SK-MEL-5 (cell line): ENCODE data around the gene BTF3L4. TPM values are rescaled to one million over a fixed set of nuclear protein-coding genes. Genes with fewer than 3 reads are reported as not detected.
A peak's percentile ranks its signal among the peaks of the same experiment; 100 is the strongest.

Source experiments
- DNase-seq: peaks from one replicate; pipeline ENCODE4 v3.0.0-alpha.2; 2016; ENCODE audit warnings: low read depth, low spot score
- in situ Hi-C: cut with HindIII; loops from 2 replicates; pipeline ENCODE4 v1.10.0; 2016; ENCODE audit warnings: low sequenced_read_pairs, high pct_unique_total_duplicates, low pct_unique_long_range_greater_than_20kb
- total RNA-seq: library from RNA; depleted of rRNA; stranded (reverse); fragments of >200 nt; shearing (Covaris generic); gene quantifications from 2 replicates; pipeline ENCODE4 v1.2.3, GENCODE V29; 2014; rRNA removed

BTF3L4 gene
- total RNA-seq, 1 experiment from 2014 or later: 48.5 TPM

DNA sequence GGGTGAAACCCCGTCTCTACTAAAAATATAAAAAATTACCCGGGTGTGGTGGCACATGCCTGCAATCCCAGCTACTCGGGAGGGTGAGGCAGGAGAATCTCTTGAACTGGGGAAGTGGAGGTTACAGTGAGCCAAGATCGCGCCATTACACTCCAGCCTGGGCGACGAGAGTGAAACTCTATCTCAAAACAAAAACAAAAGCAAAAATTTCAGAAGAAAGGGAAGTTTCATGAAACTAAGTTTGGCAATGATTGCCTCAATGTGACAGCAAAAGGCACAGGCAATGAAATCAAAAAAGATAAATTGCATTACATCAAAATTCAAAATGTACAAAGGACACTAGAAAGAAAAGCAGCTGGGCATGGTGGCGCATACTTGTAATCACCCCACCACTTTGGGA lies 40.1 kb downstream of the BTF3L4 start:
- in situ Hi-C loops: no loop called here
- DNase-seq: no peak

DNA sequence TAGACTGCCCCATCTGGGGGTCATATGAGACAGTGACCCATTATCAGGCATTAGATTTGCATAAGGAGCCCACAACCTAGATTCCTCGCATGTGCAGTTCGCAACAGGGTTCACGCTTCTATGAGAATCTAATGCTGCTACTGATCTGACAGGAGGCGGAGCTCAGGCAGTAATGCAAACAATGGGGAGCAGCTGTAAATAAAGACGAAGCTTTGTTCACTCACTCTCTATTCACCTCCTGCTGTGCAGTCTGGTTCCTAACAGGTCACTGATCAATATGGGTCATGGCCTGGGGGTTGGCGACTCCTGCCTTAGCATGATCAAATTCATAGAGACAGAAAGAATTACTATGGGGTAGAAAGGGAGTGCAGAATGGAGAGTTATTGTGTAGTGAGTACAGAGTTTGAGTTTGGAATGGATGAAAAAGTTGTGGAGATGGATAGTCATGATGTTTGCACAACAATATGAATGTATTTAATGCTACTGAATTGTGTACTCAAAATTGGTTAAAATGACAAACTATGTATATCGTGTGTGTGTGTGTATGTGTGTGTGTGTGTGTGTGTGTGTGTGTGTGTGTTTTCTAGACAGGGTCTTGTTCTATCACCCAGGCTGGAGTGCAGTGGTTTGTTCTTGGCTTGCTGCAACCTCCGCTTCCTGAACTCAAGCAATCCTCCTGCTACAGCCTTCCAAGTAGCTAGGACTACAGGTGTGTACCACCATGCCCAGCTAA lies 42.2 kb downstream of the BTF3L4 start:
- no peak for DNase-seq
- in situ Hi-C loops: no loop called here

DNA sequence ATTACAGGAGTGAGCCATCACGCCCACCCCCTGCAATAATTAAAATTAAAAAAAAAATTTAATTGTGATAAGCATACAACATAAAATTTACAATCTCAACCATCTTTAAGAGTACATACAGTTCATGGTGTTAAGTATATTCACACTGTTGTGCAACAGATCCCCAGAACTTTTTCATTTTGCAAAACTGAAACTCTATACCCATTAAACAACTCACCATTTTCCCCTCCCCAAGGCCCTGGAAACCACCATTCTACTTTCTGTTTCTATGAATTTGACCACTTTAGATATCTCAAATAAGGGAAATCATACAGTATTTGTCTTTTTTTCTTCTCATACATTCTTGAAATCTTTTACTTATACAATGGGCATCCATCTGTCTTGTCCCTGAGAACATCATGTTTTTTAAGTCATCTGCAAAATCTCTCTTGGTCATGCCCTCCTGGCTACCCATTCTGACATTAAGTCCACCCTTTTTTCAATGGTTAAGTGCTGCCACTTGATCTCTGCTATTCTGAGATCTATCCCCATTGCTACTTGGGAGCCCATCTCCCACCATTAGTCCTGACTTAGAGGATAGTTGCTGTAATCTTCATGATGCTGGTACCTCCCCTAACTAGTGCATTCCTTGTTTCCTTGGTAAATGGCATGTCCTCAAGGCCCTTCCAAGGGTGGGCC lies 46.4 kb downstream of the BTF3L4 start:
- no peak for DNase-seq
- in situ Hi-C loops: no loop called here

DNA sequence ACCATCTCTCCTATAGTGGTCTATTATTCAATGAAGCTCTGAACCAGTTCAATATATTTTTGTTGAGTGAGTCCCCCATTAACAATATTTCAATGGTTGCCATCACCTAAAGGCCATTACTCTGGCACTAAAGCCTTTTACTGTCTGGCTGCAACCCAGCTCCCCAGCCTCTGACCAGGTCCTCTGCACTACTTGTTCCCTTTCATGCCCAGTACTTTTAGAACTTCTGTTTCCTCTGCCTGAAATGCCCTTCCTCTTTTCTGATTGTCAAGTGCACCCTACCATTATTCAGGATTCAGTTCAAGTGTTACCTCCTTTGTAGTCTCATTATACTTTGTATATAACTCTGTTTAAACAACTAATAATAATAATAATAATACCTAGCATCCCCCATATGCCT lies 55.4 kb downstream of the BTF3L4 start:
- in situ Hi-C loops: no loop called here
- no peak for DNase-seq

DNA sequence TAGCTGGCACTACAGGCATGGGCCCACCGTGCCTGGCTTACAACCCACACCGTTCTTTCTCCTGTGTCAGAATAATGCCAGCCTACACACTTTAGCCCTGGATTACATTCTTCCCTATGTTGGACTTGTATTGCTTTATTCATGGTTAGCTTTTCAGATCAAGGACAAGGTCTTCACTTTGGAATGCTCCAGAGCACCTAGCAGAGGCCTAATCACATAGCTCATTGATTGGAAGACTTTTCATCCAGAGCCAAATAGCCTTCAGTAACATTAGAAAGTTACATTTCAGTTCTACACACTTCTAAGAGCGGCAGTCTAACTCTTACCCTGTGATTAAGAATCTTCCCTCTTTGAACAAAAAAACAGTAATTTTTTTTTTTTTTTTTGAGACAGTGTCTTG lies 56.4 kb downstream of the BTF3L4 start:
- in situ Hi-C loops: no loop called here
- DNase-seq: no peak

DNA sequence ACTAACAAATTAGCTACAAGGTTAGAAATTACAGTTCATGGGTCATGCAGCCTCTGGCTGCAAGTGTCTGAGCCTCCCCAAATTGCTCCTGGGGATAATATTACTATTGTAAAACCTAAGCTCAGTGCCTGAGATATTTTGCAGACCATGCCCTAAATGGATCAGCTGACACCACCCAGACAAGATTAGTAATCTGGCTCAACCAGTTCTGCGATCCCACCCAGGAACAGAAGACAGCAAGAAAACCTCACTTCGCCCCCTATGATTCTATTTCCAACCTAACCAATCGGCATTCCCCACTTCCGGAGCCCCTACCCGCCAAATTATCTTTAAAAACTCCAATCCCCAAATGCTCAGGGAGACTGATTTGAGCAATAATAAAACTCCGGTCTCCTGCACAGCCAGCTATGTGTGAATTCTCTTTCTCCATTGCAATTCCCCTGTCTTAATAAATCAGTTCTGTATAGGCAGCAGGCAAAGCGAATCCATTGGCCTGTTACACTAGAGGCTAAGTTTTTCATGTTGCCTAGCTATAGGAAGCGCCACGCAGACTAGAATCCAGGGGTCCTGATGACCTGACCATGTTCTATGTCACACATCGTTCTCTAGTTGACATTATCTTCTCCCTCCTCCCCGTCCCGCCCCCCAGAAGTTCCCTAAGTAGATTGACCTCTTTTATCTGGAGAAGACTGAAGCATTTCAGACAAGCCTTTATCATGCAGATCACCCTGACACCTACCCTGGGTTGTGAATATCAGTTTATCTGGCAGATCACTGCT lies 63.4 kb downstream of the BTF3L4 start:
- no peak for DNase-seq

DNA sequence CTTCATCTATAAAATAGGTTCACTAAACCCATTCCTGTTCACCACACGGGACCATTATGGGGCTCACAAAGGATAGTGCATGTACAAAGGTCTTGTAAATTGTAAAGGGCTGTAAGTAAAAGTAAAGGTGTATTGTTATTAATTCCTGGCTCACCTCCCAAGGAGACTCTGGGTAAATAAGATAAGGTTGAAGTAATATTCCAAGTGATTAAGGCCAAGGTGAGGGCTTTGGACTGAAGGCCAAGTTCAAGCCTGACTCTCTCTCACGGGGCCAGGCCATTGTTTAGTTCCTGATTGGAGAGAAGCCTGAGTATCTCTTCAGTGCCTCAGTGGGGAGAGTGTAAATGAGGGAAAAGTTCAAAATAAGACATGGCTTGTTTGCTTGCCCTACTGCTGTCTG lies 66.3 kb downstream of the BTF3L4 start:
- DNase-seq: no peak
- in situ Hi-C loops: no loop called here

More for the DNA sequence above, 63.4 kb downstream of the BTF3L4 start:
- in situ Hi-C loops: no loop called here

DNA sequence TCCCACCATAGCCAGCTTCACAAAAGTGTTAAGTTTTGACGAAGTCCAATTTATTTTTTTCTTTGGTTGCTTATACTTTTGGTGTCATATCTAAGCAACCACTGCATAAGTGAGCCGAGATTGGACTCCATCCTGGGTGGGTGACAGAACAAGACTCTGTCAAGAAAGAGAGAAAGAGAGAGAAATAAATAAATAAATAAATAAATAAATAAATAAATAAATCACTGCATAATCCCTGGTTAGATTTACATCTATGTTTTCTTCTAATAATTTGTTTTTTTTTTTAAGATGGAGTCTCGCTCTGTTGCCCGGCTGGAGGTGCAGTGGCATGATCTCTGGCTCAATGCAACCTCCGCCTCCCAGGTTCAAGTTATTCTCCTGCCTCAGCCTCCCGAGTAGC lies 67.5 kb downstream of the BTF3L4 start:
- no peak for DNase-seq
- in situ Hi-C loops: no loop called here

DNA sequence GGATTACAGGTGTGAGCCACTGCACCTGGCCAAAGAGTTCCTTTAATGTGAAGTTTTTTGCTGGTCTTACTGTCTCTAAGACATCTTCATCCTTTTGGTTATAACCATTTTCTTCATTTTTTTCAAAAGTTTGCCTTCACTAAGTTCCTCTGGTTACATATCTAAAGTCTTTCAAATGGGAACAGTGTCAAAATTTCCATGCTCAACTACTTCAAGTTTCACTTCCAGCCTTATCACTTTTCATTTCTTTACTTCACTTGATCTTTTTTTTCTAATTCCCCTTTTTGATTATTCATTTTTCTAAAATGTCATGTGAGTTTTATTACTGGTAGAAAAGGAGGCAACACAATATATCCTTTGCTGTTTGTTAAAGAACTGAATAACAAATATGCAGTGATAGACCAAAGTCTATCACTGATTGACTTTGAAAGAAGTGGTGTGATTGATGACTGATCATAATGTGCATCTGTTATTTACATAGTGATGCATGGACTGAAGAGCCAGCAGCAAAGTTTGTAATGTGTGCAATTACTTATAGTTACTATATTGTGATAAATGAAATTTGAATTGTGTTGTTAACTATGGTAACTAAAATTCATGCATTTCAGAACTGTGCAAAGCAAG lies 69.8 kb downstream of the BTF3L4 start:
- no peak for DNase-seq
- in situ Hi-C loops: no loop called here

DNA sequence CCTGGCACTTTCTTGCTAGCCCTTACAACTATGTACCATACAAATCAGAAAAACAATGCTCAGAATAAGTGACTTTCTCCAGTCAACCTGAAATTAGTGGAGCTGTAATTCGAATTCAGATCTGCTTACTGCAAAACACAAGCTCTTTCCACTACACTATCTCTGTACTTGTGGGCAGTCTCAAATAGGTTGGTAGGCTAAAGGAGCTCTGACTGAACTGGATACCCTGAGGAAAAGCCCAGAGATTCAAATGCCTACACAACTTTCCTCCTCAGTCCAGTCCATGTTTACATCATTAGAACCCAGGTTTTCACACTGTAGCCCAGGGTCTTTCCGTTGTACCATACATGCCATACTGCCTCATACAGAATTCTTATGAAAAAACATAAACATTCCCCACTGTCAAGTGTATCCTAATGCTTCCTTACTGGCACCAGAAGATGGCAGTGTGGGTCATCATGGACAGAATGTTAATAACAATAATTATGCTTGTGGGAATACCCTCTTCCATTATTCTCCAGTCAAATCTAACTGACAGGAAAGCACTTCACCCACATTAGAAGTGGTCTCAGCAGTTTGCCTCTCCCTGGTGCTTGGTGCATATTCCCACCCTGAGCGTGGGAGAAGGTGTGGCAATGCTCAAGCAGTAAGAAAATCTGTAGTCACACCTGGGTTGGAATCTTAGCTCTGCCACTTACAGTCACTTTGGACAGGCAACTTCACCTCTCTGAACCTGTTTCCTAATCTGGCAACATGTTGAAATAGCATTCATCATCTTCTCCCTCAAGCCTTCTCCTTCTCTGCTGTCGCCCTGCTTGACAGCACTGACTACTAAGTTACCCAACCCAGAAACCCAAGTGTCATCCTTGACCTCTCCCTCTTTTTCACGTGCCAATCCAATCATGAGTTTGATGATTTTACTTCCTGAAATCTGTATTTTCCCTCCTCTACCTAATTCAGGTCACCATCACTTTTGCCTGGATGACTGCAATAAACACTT lies 71.4 kb downstream of the BTF3L4 start:
- in situ Hi-C loops: no loop called here
- peak; percentile 69 for DNase-seq

DNA sequence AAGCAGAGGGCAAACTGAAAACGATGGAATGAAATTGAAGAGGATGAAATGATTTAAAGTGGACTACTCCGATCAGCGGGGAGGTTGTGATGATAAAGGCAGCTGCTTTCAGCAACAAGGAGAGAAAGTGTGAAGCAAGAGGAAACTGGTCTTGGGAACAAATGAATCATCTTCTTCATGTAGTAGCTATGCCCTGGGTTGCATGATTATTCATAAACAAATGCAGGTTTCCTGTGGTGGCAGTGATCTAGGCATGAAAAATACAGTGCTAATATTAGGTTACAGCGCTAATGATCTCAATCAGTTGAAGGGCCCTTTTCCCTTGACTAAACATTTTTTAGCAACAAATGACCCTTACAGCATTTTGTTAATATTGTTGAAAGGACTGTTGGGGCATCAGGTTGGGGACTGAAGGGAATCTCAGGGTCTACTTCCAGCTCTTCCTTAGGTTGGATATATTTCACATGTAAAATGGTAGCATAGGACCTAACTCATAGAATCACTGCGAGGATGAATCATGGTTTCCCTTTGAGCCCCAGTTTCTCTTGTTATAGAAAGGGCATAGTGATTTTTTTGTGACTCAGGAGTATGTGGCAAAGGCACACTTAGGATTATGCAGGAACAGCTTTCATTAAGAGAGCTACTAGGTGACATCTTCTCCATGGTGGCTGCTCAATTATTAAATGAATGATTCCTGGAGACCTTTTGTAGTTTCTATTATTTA lies 83.9 kb downstream of the BTF3L4 start:
- no peak for DNase-seq
- in situ Hi-C loops: no loop called here

Other genes starting within 250 kb of the BTF3L4 start
- gene NRDC, start 177.6 kb upstream of the BTF3L4 start, total RNA-seq: 48.0 and 59.5 TPM in 2 replicates
- gene RAB3B, start 65.6 kb upstream of the BTF3L4 start, total RNA-seq: 0.08 and 0.19 TPM in 2 replicates
- gene KTI12, start 22.5 kb upstream of the BTF3L4 start, total RNA-seq: 10.5 and 13.3 TPM in 2 replicates
- gene TXNDC12, start 1.1 kb upstream of the BTF3L4 start, total RNA-seq: 89.9 and 97.9 TPM in 2 replicates
- 12.4 and 13.3 TPM in 2 replicates for gene ZFYVE9, start 85.8 kb downstream of the BTF3L4 start, total RNA-seq